Esophagus squamous epithelium (tissue), 4 donors: Measurements from ENCODE around the gene TACR2.

ENCODE experiments used
- POLR2A ChIP-seq, 4 donors: fragments of 450-650 bp; IDR thresholded peaks; one replicate each; pipeline ENCODE4 v1.6.1; 2017; ENCODE audit warnings: antibody characterized with exemption in 4 of 4, mild to moderate bottlenecking in 4 of 4, moderate library complexity in 3 of 4
- TF ChIP-seq, protein P1 (sequence below), 6 experiments: fragments of 450-650 bp in 4 of 6; fragments of 200-600 bp in 2 of 6; sonication (generic) in 2 of 6; IDR thresholded peaks; one replicate each; pipeline ENCODE4 v1.5.1; 2016 to 2019; ENCODE audit warnings: antibody characterized with exemption in 6 of 6, mild to moderate bottlenecking in 4 of 6, moderate library complexity in 4 of 6

DNA sequence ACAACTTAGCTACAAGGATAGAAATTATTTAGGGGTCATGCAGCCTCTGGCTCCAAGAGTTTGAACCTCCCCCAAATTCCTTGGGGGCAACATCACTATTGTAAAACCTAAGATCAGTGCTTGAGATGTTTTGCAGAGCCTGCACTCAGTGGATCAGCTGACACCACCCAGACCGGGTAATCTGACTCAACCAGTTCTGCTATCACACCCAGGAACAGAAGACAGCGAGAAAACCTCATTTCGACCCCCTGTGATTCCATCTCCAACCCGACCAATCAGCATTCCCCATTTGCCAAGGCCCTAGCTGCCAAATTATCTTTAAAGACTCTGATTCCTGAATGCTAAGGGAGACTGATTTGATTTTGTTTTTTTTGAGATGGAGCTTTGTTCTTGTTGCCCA, 5.2 kb downstream of the TACR2 start:
- TF ChIP-seq, protein P1, sequence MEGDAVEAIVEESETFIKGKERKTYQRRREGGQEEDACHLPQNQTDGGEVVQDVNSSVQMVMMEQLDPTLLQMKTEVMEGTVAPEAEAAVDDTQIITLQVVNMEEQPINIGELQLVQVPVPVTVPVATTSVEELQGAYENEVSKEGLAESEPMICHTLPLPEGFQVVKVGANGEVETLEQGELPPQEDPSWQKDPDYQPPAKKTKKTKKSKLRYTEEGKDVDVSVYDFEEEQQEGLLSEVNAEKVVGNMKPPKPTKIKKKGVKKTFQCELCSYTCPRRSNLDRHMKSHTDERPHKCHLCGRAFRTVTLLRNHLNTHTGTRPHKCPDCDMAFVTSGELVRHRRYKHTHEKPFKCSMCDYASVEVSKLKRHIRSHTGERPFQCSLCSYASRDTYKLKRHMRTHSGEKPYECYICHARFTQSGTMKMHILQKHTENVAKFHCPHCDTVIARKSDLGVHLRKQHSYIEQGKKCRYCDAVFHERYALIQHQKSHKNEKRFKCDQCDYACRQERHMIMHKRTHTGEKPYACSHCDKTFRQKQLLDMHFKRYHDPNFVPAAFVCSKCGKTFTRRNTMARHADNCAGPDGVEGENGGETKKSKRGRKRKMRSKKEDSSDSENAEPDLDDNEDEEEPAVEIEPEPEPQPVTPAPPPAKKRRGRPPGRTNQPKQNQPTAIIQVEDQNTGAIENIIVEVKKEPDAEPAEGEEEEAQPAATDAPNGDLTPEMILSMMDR (IDR thresholded peaks at IDR 0.05): no peak
- TF ChIP-seq POLR2A (IDR thresholded peaks at IDR 0.05): no peak
